HG03342 (cell line): ENCODE measurements around the gene TCF4.

ENCODE experiments used
- ATAC-seq: cut with Tn5 transposase; IDR thresholded peaks from one replicate; pipeline ENCODE4 v1.9.1; 2021; ENCODE audit warnings: mild to moderate bottlenecking, moderate library complexity; ENCODE audit not compliant: unreplicated experiment

The TCF4 gene

GRCh38 chr18:55588111-55588869 is at the start of gene TCF4:
Gene TCF4, minus strand, starts transcription at chr18:55588192. Its CDS starts 1,076 bp downstream, at chr18:55587116.
- no peak for ATAC-seq

- ATAC-seq: no peak
Measured at GRCh38 chr18:55637204-55637603, 49.2 kb upstream of the TCF4 start.

- no peak for ATAC-seq
Measured at GRCh38 chr18:55635439-55635838, 47.4 kb upstream of the TCF4 start.

GRCh38 chr18:55634545-55634944 is 46.6 kb upstream of the TCF4 start:
- ATAC-seq: no peak

- no peak for ATAC-seq
Measured at GRCh38 chr18:55633032-55633431, 45.0 kb upstream of the TCF4 start.

- ATAC-seq: no peak
Measured at GRCh38 chr18:55629133-55629532, 41.1 kb upstream of the TCF4 start.

GRCh38 chr18:55627007-55627406 is 39.0 kb upstream of the TCF4 start:
- no peak for ATAC-seq

- no peak for ATAC-seq
Measured at GRCh38 chr18:55625901-55626300, 37.9 kb upstream of the TCF4 start.

- no peak for ATAC-seq
Measured at GRCh38 chr18:55623626-55624025, 35.6 kb upstream of the TCF4 start.

GRCh38 chr18:55610506-55610905 is 22.5 kb upstream of the TCF4 start:
- ATAC-seq: no peak

GRCh38 chr18:55609160-55609825 is 21.3 kb upstream of the TCF4 start:
- ATAC-seq: no peak

GRCh38 chr18:55608497-55608896 is 20.5 kb upstream of the TCF4 start:
- no peak for ATAC-seq

- ATAC-seq: no peak
Measured at GRCh38 chr18:55607773-55608172, 19.8 kb upstream of the TCF4 start.

GRCh38 chr18:55605733-55606338 is 17.8 kb upstream of the TCF4 start:
- peak; percentile 60 for ATAC-seq

- no peak for ATAC-seq
Measured at GRCh38 chr18:55603775-55604174, 15.8 kb upstream of the TCF4 start.

GRCh38 chr18:55593888-55594287 is 5.9 kb upstream of the TCF4 start:
- no peak for ATAC-seq

GRCh38 chr18:55592572-55592971 is 4.6 kb upstream of the TCF4 start:
- no peak for ATAC-seq

GRCh38 chr18:55592106-55592505 is 4.1 kb upstream of the TCF4 start:
- ATAC-seq: no peak

- peak; percentile 74 for ATAC-seq
Measured at GRCh38 chr18:55589625-55590291, 1.8 kb upstream of the TCF4 start.

- ATAC-seq: no peak
Measured at GRCh38 chr18:55588870-55589595, 1.0 kb upstream of the TCF4 start.
